HG02884 (cell line): ENCODE measurements around the gene PFDN4.

Experiments used
- ATAC-seq: cut with Tn5 transposase; IDR thresholded peaks from one replicate; pipeline ENCODE4 v1.9.1; 2021; ENCODE audit warnings: mild to moderate bottlenecking, moderate library complexity; ENCODE audit not compliant: unreplicated experiment

Gene PFDN4

DNA sequence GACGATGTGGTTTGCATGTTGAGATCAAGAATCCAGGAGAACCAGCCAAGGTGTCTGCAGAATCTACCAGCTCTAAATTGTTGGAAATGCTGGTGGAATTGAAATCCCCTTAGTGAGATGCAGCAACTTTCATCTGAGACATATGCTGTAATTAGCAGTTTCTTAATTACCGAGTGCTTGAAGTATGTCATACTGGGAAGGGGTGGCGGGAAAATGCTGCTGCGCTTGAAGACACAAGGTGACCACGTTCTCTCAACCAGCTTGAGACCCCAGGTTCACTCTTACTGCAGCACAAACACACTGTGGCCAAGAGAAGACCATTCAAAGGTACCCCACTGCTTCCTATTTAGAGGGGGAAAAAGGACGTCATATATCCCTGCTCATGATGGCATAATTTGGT is 59.0 kb downstream of the PFDN4 start:
- no peak for ATAC-seq

DNA sequence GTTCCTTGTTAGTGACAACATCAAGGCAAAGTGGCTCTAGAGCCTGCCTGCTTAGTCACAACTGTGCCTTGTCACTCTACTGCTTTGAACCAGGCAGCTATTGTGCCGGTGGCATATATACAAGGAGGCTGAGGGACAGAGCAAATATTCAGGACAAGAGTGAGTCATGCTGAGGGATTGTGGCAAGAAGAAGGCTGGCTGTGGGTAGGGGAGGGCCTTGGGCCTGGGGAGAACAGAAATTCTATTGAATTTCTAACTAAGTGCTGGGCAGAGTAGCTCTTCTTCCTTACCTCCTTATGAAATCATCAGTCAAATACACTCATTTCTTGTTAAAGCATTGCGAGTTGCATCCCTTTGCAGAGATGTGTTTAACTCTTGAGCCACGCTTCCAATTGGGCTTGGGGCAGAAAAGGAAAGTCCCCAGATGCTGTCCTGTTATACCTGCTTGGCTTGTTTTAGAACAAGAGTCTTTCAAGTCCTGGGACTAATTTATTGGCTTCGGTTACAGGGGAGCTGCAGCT is 59.7 kb downstream of the PFDN4 start:
- no peak for ATAC-seq

DNA sequence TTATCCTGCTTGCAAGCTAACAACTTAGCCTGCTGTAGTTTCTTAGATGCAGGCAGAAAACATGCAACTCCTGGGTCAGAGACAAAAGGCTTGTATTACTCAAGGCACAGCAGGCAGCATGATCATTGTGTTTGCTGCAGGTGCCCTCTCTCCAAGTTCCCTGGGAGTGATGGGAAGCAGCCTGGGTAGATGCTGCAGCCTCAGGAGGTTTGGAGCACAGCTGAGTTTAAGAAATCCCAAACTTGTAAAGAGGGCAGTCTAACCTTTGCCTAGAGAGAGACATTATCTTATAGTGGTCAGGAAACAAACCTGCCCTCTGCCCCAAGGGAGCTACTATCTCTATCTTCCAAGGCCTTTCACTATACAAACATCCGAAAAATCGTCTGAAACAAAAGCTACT is 61.1 kb downstream of the PFDN4 start:
- ATAC-seq: no peak
